Tongue (tissue), 2 donors: ENCODE measurements around the gene C10orf90. TPM values are rescaled to one million over a fixed set of nuclear protein-coding genes. Genes with fewer than 3 reads are reported as not detected.
"Not testable (repeated sequence)": the region's sequence is repeated elsewhere in the genome, so short reads cannot be mapped to it uniquely, and the experiment has no call there.

ENCODE experiments used
- DNase-seq: peaks from one replicate; pipeline ENCODE4 v3.0.0-alpha.2; 2015
- total RNA-seq: library from RNA; depleted of rRNA; stranded (reverse); fragments of >200 nt; gene quantifications from one replicate; pipeline ENCODE4 v1.2.3, GENCODE V29; 2014

C10orf90 gene
- total RNA-seq, 1 donor from 2014 or later, result 3.8 TPM

- DNase-seq, result no peak
Measured at GRCh38 chr10:126585249-126586017, 85.1 kb downstream of the C10orf90 start.

- no peak for DNase-seq
Measured at GRCh38 chr10:126584836-126585235, 85.7 kb downstream of the C10orf90 start.

- DNase-seq, result peak; percentile 73
Measured at GRCh38 chr10:126583552-126584200, 86.8 kb downstream of the C10orf90 start.

- DNase-seq, result peak; percentile 46
Measured at GRCh38 chr10:126581648-126582046, 88.8 kb downstream of the C10orf90 start.

GRCh38 chr10:126580873-126581647 is 89.4 kb downstream of the C10orf90 start:
- DNase-seq, result no peak

GRCh38 chr10:126576336-126576735 is 94.2 kb downstream of the C10orf90 start:
- no peak for DNase-seq

GRCh38 chr10:126570621-126571602 is 99.6 kb downstream of the C10orf90 start:
- DNase-seq, result no peak

GRCh38 chr10:126570245-126570570 is 100.3 kb downstream of the C10orf90 start:
- no peak for DNase-seq

- DNase-seq, result no peak
Measured at GRCh38 chr10:126569513-126570244, 100.8 kb downstream of the C10orf90 start.

GRCh38 chr10:126568809-126569385 is 101.6 kb downstream of the C10orf90 start:
- DNase-seq, result no peak

GRCh38 chr10:126565871-126566270 is 104.6 kb downstream of the C10orf90 start:
- no peak for DNase-seq

GRCh38 chr10:126565441-126565840 is 105.1 kb downstream of the C10orf90 start:
- DNase-seq, result peak; percentile 64

GRCh38 chr10:126564326-126564888 is 106.1 kb downstream of the C10orf90 start:
- no peak for DNase-seq

- DNase-seq, result no peak
Measured at GRCh38 chr10:126563361-126563760, 107.1 kb downstream of the C10orf90 start.

GRCh38 chr10:126561921-126562680 is 108.4 kb downstream of the C10orf90 start:
- no peak for DNase-seq

- peak; percentile 56 for DNase-seq
Measured at GRCh38 chr10:126561294-126561920, 109.1 kb downstream of the C10orf90 start.

- no peak for DNase-seq
Measured at GRCh38 chr10:126558881-126559280, 111.6 kb downstream of the C10orf90 start.

- DNase-seq, result no peak
Measured at GRCh38 chr10:126551202-126551601, 119.3 kb downstream of the C10orf90 start.

GRCh38 chr10:126550586-126550985 is 119.9 kb downstream of the C10orf90 start:
- DNase-seq, result not testable (repeated sequence)
